SU-DHL-6 (cell line): ENCODE measurements around the gene FAM98C.

Experiments used
- H2AFZ ChIP-seq: fragments of 200-600 bp; sonication (generic); 2 replicates; pipeline ENCODE4 v1.6.1; 2014; ENCODE audit warnings: low read depth, mild to moderate bottlenecking, moderate library complexity, mixed read lengths, antibody characterized with exemption, low read length; ENCODE audit not compliant: severe bottlenecking
- H3F3A ChIP-seq: fragments of 200-600 bp; shearing (Covaris generic); 2 replicates; pipeline ENCODE4 v1.6.0; 2016; ENCODE audit warnings: antibody characterized with exemption, mild to moderate bottlenecking; ENCODE audit not compliant: insufficient read depth
- H3K27ac ChIP-seq: fragments of 200-600 bp; sonication (generic); 2 replicates; pipeline ENCODE4 v1.5.1; 2016; ENCODE audit warnings: low read depth, mild to moderate bottlenecking, low read length, moderate library complexity, mixed read lengths
- H3K27me3 ChIP-seq: fragments of 200-600 bp; sonication (generic), shearing (Covaris generic); 2 replicates; pipeline ENCODE4 v1.6.0; 2014; ENCODE audit warnings: mild to moderate bottlenecking, low read length
- H3K36me3 ChIP-seq: fragments of 200-600 bp; sonication (generic); 2 replicates; pipeline ENCODE4 v1.6.1; 2014; ENCODE audit warnings: mild to moderate bottlenecking, low read length, mixed read lengths
- H3K4me2 ChIP-seq: fragments of 300-600, 200-600 bp; shearing (Covaris generic), sonication (generic); 2 replicates; pipeline ENCODE4 v1.6.0; 2014; ENCODE audit warnings: low read length, low read depth, mild to moderate bottlenecking; ENCODE audit not compliant: poor library complexity, severe bottlenecking
- H3K4me3 ChIP-seq: fragments of 200-600 bp; sonication (generic); 2 replicates; pipeline ENCODE4 v1.5.1; 2014; ENCODE audit warnings: antibody characterized with exemption, low read length, mild to moderate bottlenecking, mixed read lengths; ENCODE audit not compliant: insufficient read depth, poor library complexity, severe bottlenecking
- H3K79me2 ChIP-seq: fragments of 200-600 bp; sonication (generic); 2 replicates; pipeline ENCODE4 v1.6.1; 2014; ENCODE audit warnings: mild to moderate bottlenecking, low read length, moderate library complexity; ENCODE audit not compliant: insufficient read depth
- H3K9ac ChIP-seq: fragments of 200-600 bp; sonication (generic); 2 replicates; pipeline ENCODE4 v1.7.0; 2014; ENCODE audit warnings: mild to moderate bottlenecking, low read length
- H3K9me2 ChIP-seq: fragments of 200-600 bp; sonication (generic); replicated peaks from 2 replicates; pipeline ENCODE4 v1.6.1; 2014; ENCODE audit warnings: low read length; ENCODE audit not compliant: insufficient read depth
- H3K9me3 ChIP-seq: fragments of 200-600 bp; sonication (generic); 2 replicates; pipeline ENCODE4 v1.6.1; 2014; ENCODE audit warnings: low read length, mixed read lengths; ENCODE audit not compliant: insufficient read depth
- H4K20me1 ChIP-seq: fragments of 200-600 bp; sonication (generic); 2 replicates; pipeline ENCODE4 v1.6.1; 2014; ENCODE audit warnings: low read depth, mild to moderate bottlenecking, antibody characterized with exemption, low read length, moderate library complexity, mixed read lengths
- EZH2phosphoT487 ChIP-seq: fragments of 200-600 bp; sonication (generic), shearing (Covaris generic); conservative IDR thresholded peaks from 2 replicates; pipeline ENCODE4 v1.6.1; 2018; ENCODE audit warnings: mild to moderate bottlenecking, antibody characterized with exemption, low read length, moderate library complexity, mixed read lengths
- TF ChIP-seq, protein P1 (sequence below): fragments of 200-600 bp; sonication (generic); IDR thresholded peaks from one replicate; pipeline ENCODE4 v1.5.1; 2017; ENCODE audit warnings: antibody characterized with exemption, mild to moderate bottlenecking, low read length, moderate library complexity; ENCODE audit not compliant: insufficient read depth, poor library complexity, severe bottlenecking

FAM98C gene

DNA sequence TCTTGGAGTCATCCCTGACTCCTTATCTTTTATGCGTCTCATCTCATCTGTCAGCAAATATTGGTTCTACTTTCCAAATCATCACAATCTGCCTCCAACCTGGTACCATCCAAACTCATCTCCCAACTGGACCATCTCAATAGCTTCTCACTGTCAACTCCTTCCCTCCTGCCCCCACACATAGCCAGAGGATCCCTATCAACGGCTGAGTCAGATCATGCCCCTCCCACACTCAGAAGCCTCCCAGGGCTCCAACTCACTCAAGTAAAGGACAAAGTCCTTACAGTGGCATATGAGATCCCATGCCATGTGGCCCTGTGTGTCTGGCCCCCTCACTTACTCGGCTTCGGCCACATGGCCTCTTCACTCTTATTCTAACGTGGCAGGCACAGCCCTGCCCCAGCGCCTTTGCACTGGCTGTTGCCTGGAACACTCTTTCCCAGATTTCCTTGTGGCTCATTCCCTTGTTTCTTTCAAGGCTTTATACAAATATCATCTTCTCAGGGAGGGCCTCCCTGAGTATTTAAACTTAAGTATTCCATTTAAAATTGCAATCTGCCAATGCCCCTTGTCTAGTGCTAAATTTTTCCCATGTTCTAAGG is 10.1 kb upstream of the FAM98C start:
- Histone ChIP-seq H3K9me2 (no peaks in the 10 kb centered on the region), H3K36me3 (no peaks in the 10 kb centered on the region), H3K4me3 (no peak overlapping the region), H3K79me2 (no peaks in the 10 kb centered on the region), H3F3A (no peaks in the 10 kb centered on the region), H3K27ac (no peak overlapping the region), H3K27me3 (no peaks in the 10 kb centered on the region), H3K4me2 (no peak overlapping the region), H3K9me3 (no peaks in the 10 kb centered on the region), H2AFZ (no peak overlapping the region), H4K20me1 (no peaks in the 10 kb centered on the region), H3K9ac (no peak overlapping the region)
- no peak for TF ChIP-seq EZH2phosphoT487
- TF ChIP-seq, protein P1, sequence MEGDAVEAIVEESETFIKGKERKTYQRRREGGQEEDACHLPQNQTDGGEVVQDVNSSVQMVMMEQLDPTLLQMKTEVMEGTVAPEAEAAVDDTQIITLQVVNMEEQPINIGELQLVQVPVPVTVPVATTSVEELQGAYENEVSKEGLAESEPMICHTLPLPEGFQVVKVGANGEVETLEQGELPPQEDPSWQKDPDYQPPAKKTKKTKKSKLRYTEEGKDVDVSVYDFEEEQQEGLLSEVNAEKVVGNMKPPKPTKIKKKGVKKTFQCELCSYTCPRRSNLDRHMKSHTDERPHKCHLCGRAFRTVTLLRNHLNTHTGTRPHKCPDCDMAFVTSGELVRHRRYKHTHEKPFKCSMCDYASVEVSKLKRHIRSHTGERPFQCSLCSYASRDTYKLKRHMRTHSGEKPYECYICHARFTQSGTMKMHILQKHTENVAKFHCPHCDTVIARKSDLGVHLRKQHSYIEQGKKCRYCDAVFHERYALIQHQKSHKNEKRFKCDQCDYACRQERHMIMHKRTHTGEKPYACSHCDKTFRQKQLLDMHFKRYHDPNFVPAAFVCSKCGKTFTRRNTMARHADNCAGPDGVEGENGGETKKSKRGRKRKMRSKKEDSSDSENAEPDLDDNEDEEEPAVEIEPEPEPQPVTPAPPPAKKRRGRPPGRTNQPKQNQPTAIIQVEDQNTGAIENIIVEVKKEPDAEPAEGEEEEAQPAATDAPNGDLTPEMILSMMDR = no peak

DNA sequence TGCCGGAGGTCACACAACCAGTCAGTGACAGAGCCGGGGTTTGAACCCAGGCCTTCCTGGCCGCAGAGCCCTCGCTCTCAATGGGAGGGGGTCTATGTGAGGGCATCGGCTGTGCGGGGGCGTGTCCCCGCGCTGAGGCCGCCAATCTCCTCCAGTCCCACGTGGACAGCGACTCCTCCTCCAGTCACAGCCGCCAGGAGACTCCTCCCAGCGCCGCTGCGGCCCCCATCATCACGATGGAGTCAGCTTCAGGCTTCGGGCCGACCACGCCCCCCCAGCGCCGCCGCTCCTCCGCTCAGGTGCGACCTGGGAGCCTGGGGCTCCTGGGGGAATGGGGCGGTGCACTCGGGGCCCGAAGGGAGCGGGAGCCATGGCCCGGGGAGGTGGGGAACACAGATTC is 8.4 kb upstream of the FAM98C start:
- TF ChIP-seq, protein P1 = no peak
- no peak for TF ChIP-seq EZH2phosphoT487
- no peaks in the 10 kb centered on the region for H4K20me1 ChIP-seq
- H3K9me2 ChIP-seq = no peaks in the 10 kb centered on the region
- H3K36me3 ChIP-seq = no peaks in the 10 kb centered on the region
- no peak overlapping the region for H3K9ac ChIP-seq
- no peak overlapping the region for H3K4me3 ChIP-seq
- no peaks in the 10 kb centered on the region for H3F3A ChIP-seq
- H3K9me3 ChIP-seq = no peaks in the 10 kb centered on the region
- no peak overlapping the region for H2AFZ ChIP-seq
- no peaks in the 10 kb centered on the region for H3K79me2 ChIP-seq
- no peaks in the 10 kb centered on the region for H3K27me3 ChIP-seq
- H3K27ac ChIP-seq = no peak overlapping the region
- H3K4me2 ChIP-seq = no peak overlapping the region

DNA sequence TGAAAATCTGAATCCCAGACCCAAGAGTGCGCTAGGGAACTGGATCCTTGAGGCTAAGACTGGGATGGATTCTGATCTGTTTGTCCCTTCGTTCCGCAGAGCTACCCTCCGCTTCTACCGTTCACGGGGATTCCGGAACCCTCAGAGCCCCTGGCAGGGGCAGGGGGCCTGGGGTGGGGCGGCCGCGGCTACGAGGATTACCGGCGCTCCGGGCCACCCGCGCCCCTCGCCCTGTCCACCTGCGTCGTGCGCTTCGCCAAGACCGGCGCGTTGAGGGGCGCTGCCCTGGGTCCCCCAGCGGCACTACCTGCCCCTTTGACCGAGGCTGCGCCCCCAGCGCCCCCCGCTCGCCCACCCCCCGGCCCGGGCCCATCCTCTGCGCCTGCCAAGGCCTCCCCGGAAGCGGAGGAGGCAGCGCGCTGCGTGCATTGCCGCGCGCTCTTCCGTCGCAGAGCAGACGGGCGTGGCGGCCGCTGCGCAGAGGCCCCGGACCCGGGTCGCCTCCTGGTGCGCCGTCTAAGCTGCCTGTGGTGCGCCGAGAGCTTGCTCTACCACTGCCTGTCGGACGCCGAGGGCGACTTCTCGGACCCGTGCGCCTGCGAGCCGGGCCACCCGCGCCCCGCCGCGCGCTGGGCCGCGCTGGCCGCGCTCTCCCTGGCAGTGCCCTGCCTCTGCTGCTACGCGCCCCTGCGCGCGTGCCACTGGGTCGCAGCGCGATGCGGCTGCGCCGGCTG is 7.3 kb upstream of the FAM98C start:
- no peak overlapping the region for H3K27ac ChIP-seq
- H3K9me3 ChIP-seq = no peaks in the 10 kb centered on the region
- H3K36me3 ChIP-seq = no peaks in the 10 kb centered on the region
- TF ChIP-seq EZH2phosphoT487 = no peak
- TF ChIP-seq, protein P1 = no peak
- H3K9ac ChIP-seq = no peak overlapping the region
- no peak overlapping the region for H3K4me3 ChIP-seq
- no peaks in the 10 kb centered on the region for H3F3A ChIP-seq
- H4K20me1 ChIP-seq = no peaks in the 10 kb centered on the region
- H3K27me3 ChIP-seq = no peaks in the 10 kb centered on the region
- no peak overlapping the region for H2AFZ ChIP-seq
- no peak overlapping the region for H3K4me2 ChIP-seq
- no peaks in the 10 kb centered on the region for H3K9me2 ChIP-seq
- no peaks in the 10 kb centered on the region for H3K79me2 ChIP-seq
